IMR-90 (cell line): ENCODE results near the gene ITGB4. TPM values are rescaled to one million over a fixed set of nuclear protein-coding genes. Genes with fewer than 3 reads are reported as not detected.

Experiments used
- ATAC-seq: fragments of 200-7000 bp; cut with Tn5 transposase; 2 replicates; pipeline ENCODE4 v1.9.1; 2020; ENCODE audit warnings: low read depth, mild to moderate bottlenecking, moderate library complexity
- BruUV-seq: library from RNA; stranded (reverse); fragments of 400-500 nt; replicated peaks from 2 replicates; lab custom pipeline; 2021; lab: Mats Ljungman, UMichigan
- CTCF ChIA-PET: fragments of 300-600 bp; formaldehyde crosslinking; extraction: SDS; loops from one replicate; lab custom pipeline; 2021; ENCODE audit warnings: antibody characterized with exemption; lab: Yijun Ruan, JAX
- POLR2A ChIA-PET: fragments of 300-600 bp; sonication (Branson Sonifier 250); formaldehyde crosslinking; loops from one replicate; lab custom pipeline; 2022; ENCODE audit warnings: antibody characterized with exemption; ENCODE audit not compliant: unreplicated experiment; lab: Charles Lee
- DNase-seq: peaks from one replicate; pipeline ENCODE4 v3.0.0; 2013
- H2AFZ ChIP-seq: replicated peaks from 2 replicates; pipeline ENCODE3; 2013; ENCODE audit warnings: low read length, mild to moderate bottlenecking; ENCODE audit not compliant: poor library complexity
- H2AK5ac ChIP-seq: 2 replicates; pipeline ENCODE4 v1.6.1; 2013; ENCODE audit warnings: low read depth, low read length, inconsistent platforms
- H2AK9ac ChIP-seq: replicated peaks from 2 replicates; pipeline ENCODE3; 2013; ENCODE audit warnings: mild to moderate bottlenecking, low read depth, low read length, moderate library complexity; ENCODE audit not compliant: poor library complexity
- H2BK120ac ChIP-seq: 2 replicates; pipeline ENCODE4 v1.6.1; 2013; ENCODE audit warnings: low read depth, low read length, inconsistent platforms
- H2BK15ac ChIP-seq: 3 replicates; pipeline ENCODE4 v1.6.1; 2013; ENCODE audit warnings: low read depth, low read length, inconsistent platforms
- H2BK20ac ChIP-seq: 2 replicates; pipeline ENCODE4 v1.6.1; 2013; ENCODE audit warnings: low read depth, mild to moderate bottlenecking, inconsistent platforms, low read length, moderate library complexity
- H2BK5ac ChIP-seq: 2 replicates; pipeline ENCODE4 v1.6.1; 2013; ENCODE audit warnings: mild to moderate bottlenecking, low read depth, low read length, inconsistent platforms; ENCODE audit not compliant: poor library complexity, severe bottlenecking
- H3K14ac ChIP-seq: replicated peaks from 2 replicates; pipeline ENCODE4 v1.6.1; 2013; ENCODE audit warnings: low read depth, low read length, inconsistent platforms
- H3K18ac ChIP-seq: 2 replicates; pipeline ENCODE4 v1.6.1; 2013; ENCODE audit warnings: low read depth, low read length, control low read depth
- H3K23ac ChIP-seq: 2 replicates; pipeline ENCODE4 v1.6.1; 2013; ENCODE audit warnings: low read depth, low read length, inconsistent platforms
- H3K27ac ChIP-seq: 2 replicates; pipeline ENCODE4 v1.5.1; 2013; ENCODE audit warnings: mild to moderate bottlenecking, control low read depth, low read length; ENCODE audit not compliant: insufficient read depth
- H3K27me3 ChIP-seq: 2 replicates; pipeline ENCODE4 v1.6.1; 2013; ENCODE audit warnings: low read length; ENCODE audit not compliant: control insufficient read depth, insufficient read depth
- H3K36me3 ChIP-seq: 2 replicates; pipeline ENCODE4 v1.6.1; 2013; ENCODE audit warnings: low read length, mixed read lengths; ENCODE audit not compliant: control insufficient read depth, insufficient read depth
- H3K4ac ChIP-seq: 2 replicates; pipeline ENCODE4 v1.6.1; 2013; ENCODE audit warnings: low read depth, low read length, inconsistent platforms
- H3K4me1 ChIP-seq: 2 replicates; pipeline ENCODE4 v1.6.1; 2013; ENCODE audit warnings: low read length, mixed read lengths; ENCODE audit not compliant: control insufficient read depth, insufficient read depth
- H3K4me2 ChIP-seq: 2 replicates; pipeline ENCODE4 v1.6.1; 2013; ENCODE audit warnings: low read depth, mild to moderate bottlenecking, control low read depth, low read length, moderate library complexity
- H3K4me3 ChIP-seq: 2 replicates; pipeline ENCODE4 v1.5.1; 2013; ENCODE audit warnings: low read depth, mild to moderate bottlenecking, control low read depth, low read length, moderate library complexity; ENCODE audit not compliant: insufficient read depth
- H3K56ac ChIP-seq: 2 replicates; pipeline ENCODE4 v1.6.1; 2013; ENCODE audit warnings: low read length, inconsistent platforms; ENCODE audit not compliant: insufficient read depth; ENCODE audit errors: extremely low read depth
- H3K79me1 ChIP-seq, 2 experiments: 2 replicates each; pipeline ENCODE4 v1.6.1; 2013; ENCODE audit warnings: low read length in 2 of 2, inconsistent platforms in 1 of 2, low read depth in 1 of 2
- H3K9ac ChIP-seq: 2 replicates; pipeline ENCODE4 v1.6.1; 2013; ENCODE audit warnings: low read depth, low read length, control low read depth
- H3K9me1 ChIP-seq: 2 replicates; pipeline ENCODE4 v1.6.1; 2013; ENCODE audit warnings: low read length, inconsistent platforms; ENCODE audit not compliant: insufficient read depth
- H3K9me3 ChIP-seq: 2 replicates; pipeline ENCODE4 v1.6.1; 2013; ENCODE audit warnings: low read length; ENCODE audit not compliant: control insufficient read depth, insufficient read depth
- H4K20me1 ChIP-seq: 2 replicates; pipeline ENCODE4 v1.6.1; 2013; ENCODE audit warnings: low read length, inconsistent platforms; ENCODE audit not compliant: insufficient read depth
- H4K5ac ChIP-seq: 2 replicates; pipeline ENCODE4 v1.6.1; 2013; ENCODE audit warnings: mild to moderate bottlenecking, low read depth, low read length, control low read depth
- H4K8ac ChIP-seq, 2 experiments: 2 replicates each; pipeline ENCODE4 v1.6.1; 2013; ENCODE audit warnings: low read depth in 2 of 2, low read length in 2 of 2, control low read depth in 1 of 2, inconsistent platforms in 1 of 2
- H4K91ac ChIP-seq: 2 replicates; pipeline ENCODE4 v1.6.1; 2013; ENCODE audit warnings: low read depth, low read length, inconsistent platforms; ENCODE audit not compliant: insufficient read depth
- SMC3 ChIP-seq: fragments of 150-350 bp; IDR thresholded peaks from 2 replicates; pipeline ENCODE4 v1.6.1; 2016; ENCODE audit warnings: low read depth, mild to moderate bottlenecking, antibody characterized with exemption, low read length, moderate library complexity
- WGBS, 2 experiments: methylation state at CpG; one replicate each; pipeline versions ENCODE4 v1.1.5 to v1.1.7; 2013; ENCODE audit warnings: missing lambda C conversion rate in 2 of 2; ENCODE audit not compliant: insufficient read length in 1 of 2; ENCODE audit errors: extremely low coverage in 2 of 2; 5-methylcytosine and 5-hydroxymethylcytosine counted together
- dilution Hi-C: fragments of 300-500 bp; cut with HindIII; formaldehyde crosslinking; loops from one replicate; pipeline ENCODE4 v1.14.3; 2018; ENCODE audit warnings: low sequenced_read_pairs; ENCODE audit not compliant: unreplicated experiment
- in situ Hi-C: fragments of 300-500 bp; cut with MboI; formaldehyde crosslinking; loops from 3 replicates; pipeline ENCODE4 v1.14.3; 2019; ENCODE audit warnings: low sequenced_read_pairs, inconsistent platforms, mixed read lengths
- intact Hi-C: fragments of 100-400 bp; cut with micrococcal nuclease; formaldehyde crosslinking; loops from 2 replicates; pipeline ENCODE4 v1.10.0; 2022
- polyA plus RNA-seq, 3 experiments: library from polyadenylated mRNA; depleted of rRNA; stranded (reverse); fragments of >200 nt; gene quantifications; 2 replicates each; pipeline ENCODE4 v1.2.3, GENCODE V29; 2012; ENCODE audit warnings: low replicate concordance in 1 of 3
- total RNA-seq: library from RNA; depleted of rRNA; stranded (reverse); fragments of >200 nt; gene quantifications from 2 replicates; pipeline ENCODE4 v1.2.3, GENCODE V29; 2012

ITGB4 gene
- total and polyA plus RNA-seq, 2 of the 4 experiments (the other 2 are of a cell fraction) = under 0.01 to 0.27 TPM

DNA sequence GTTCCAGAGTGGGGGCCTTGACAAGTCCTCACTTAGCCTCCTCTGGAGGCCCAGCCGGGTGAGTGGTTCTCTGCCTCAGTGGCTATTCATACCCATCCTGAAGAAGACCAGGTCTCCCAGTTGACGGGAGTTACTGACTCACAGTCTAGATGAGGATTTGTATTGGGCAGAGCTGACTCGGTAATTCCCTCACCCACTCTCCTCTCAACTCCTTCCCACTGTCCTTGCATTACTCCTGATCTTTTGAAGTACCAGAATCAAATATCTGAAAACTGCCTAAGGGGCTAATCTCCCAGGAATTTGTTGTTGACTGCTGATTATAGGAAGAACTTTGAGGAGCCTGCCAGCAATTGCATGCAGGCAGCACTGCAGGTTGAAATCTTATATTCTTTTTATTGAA lies 40.0 kb upstream of the ITGB4 start:
- H3K9me1 ChIP-seq = peaks cover 14% of the 10 kb centered on the region
- no peak overlapping the region for H2BK5ac ChIP-seq
- no peak overlapping the region for H2BK15ac ChIP-seq
- H3K9ac ChIP-seq = no peak overlapping the region
- H2AK9ac ChIP-seq = no peak overlapping the region
- no peak overlapping the region for H3K27ac ChIP-seq
- H4K20me1 ChIP-seq = peaks cover 33% of the 10 kb centered on the region
- no peak overlapping the region for H2AK5ac ChIP-seq
- POLR2A ChIA-PET = no interaction called here
- H3K4me1 ChIP-seq = peaks cover 8% of the 10 kb centered on the region
- in situ Hi-C loops (no loop called here), intact Hi-C loops (no loop called here), dilution Hi-C loops (no loop called here)
- H2BK20ac ChIP-seq = no peak overlapping the region
- no peak for TF ChIP-seq SMC3
- no CpG with 5 or more reads among the region's 3 CpGs for WGBS, 2 experiments
- no peak overlapping the region for H3K4me2 ChIP-seq
- CTCF ChIA-PET = interaction anchor here (1.2 to 5.7 kb wide), 2 partner anchors 67 to 69 kb away, joined by 3 to 18 read pairs; no protein-coding TSS in a partner anchor
- no peak overlapping the region for H3K56ac ChIP-seq
- no peak overlapping the region for H3K4ac ChIP-seq
- no peak overlapping the region for H3K4me3 ChIP-seq
- no peak overlapping the region for H3K23ac ChIP-seq
- BruUV-seq = no TSS peak
- no peak overlapping the region for H2AFZ ChIP-seq
- no peak overlapping the region for H4K5ac ChIP-seq
- H3K9me3 ChIP-seq = no peaks in the 10 kb centered on the region
- no peak overlapping the region for H3K18ac ChIP-seq
- H2BK120ac ChIP-seq = no peak overlapping the region
- peaks cover 53 to 73% of the 10 kb centered on the region in 2 experiments for H3K79me1 ChIP-seq
- no peak overlapping the region for H3K14ac ChIP-seq
- H4K8ac ChIP-seq = no peak overlapping the region
- peak; percentile 10; the same call in 1 of the 2 replicates for ATAC-seq
- peak; percentile 58 for DNase-seq
- H3K36me3 ChIP-seq = peaks cover 23% of the 10 kb centered on the region
- H4K91ac ChIP-seq = no peak overlapping the region
- no peaks in the 10 kb centered on the region for H3K27me3 ChIP-seq
